ENCODE measurements around the gene PPIC.
A peak's percentile ranks its signal among the peaks of the same experiment; 100 is the strongest.

Gene PPIC

DNA sequence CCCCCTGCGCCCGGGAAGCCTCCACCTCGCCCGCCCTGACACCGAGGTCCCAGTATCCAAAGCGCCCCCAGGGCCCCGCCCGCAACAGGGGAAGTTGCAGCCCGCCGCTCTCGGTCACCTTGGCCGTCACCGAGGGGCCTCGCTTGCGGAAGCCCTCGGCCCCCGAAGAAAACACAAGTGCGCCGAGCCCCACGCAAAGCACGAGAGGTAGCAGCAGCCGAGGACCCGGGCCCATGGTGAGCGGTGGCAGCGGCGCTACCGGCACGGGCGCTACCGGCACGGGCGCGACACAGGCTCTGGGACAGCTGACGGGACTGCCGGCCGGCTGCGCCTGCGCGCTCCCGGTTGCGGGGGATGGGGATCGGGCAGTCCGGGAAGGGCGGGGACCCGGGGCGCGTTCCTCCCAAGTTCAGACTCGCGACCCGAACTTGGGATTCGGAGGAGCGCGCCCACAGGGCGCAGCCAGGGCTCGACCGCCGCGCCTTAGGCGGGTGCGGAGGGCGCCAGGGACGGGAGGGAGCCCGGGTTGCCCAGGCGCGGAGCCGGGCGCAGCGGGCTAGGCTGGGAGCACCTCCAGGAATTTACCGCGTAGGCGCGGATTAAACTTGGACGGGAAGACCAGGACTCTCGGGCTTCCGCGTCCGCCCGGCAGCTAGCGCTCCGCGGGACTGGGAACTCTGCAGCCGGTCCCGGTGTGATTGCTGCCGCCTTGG, at the start of gene PPIC:
TSS of gene PPIC (minus strand) at position 335 of the 713 bp plus-strand sequence. CDS start at position 235, 100 bp downstream.
- peak; percentile 9 for DNase-seq

DNA sequence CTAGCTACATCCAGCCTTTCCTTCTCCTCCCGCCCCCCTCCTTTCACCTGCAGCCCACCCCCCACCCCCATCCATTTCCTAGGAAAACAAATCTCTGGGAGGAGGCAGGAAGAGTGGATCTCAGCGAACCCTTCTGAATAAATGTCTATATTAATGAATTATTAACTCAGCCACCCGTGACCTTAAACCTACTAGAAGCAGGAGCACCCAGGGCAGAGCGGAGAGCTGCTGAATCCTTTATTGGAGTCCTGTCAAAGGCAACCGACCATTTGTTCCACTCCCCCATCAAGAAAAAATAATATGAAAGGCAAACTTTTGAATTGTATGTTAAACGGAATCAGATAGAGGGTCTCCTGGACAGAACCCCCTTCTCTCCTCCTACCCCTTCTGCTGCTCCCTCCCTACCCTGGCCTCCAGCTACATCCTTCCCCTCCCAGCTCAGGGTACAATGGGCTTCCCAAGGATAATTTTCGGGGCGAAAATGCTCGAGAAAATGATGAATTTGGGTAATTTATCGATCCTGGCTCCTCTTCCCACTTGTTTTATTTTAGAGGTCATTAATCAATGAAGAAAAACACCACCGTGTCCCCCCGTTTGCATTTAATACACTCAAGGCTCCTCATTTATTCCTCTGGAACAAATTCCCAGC, 49.2 kb upstream of the PPIC start:
- DNase-seq = no peak

DNA sequence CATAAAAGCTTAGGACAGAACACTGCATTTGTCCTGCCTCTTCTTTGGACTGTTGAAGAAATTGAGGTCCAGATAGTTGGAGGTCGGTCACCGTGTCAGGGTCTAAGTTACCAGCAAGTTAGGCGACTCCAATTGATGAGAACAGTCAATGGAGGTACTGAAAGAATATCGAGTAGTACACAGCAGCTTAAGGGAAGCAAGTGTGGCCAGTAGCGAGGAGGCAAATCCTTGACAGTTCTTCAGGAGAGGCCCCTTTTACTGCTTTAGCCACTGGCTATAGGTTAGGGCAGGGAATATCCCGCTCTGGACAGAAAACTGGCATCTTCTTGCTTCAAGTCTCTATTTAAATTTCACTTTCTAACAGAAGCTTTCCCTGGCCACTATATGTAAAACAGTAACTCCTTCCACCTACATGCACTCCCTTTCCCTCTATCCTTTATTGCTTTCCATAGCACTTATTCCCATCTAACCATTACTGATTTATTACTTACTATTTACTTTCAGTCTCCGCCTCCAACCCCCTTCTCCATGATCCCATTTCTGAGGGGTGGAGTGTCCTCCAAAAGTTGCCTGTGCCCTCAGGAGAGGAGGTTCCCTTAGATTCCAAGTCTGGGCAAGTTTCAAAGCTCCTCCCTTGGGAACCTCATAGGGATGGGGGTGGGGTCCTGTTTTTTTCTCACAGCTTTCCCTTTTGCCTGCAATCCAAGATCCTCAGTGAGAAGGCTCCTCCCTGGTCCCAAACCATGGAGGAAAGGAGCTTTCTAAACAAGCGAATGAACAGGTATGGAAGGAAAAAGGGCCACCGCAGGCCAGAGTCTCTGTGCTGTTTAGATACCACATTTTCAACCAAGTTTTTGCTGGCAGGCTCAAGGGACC, 48.4 kb upstream of the PPIC start:
- DNase-seq = no peak

DNA sequence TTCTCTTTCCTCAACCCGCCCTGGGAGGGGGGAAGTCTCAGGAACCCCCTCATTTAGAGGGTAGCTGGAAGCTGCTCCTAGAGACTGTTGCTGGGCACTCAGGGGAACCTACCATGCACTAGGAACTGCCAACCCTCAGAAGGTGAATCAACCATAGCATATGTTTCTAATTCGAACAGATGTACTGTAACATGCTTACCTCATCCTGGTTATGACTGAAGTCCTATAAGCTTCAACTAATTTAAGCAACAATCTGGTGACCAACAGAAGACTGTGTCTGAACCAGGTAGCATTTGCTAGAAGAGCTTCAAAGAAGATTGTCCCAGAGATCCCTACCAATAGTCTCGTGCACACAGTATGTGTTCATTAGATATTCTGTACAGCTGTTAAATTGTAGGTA, 46.8 kb upstream of the PPIC start:
- no peak for DNase-seq

DNA sequence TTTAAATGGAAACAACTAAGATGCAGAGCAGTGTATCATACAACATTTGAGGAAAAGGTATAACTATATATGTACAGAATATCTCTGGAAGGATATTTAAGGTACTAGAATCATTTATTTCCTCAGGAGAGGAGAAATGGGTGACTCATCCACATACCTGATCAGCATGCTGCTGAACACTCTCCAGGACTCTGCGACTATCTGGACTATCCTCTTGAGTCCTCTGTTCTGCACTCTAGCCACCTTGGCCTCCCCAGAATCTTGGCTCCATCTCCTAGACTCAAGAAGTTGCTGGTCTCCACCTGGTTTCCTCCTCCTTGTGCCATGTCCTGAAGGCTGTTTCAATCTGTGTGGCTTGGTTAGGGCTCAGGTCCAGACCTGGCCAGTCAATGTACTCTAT, 43.7 kb upstream of the PPIC start:
- no peak for DNase-seq

DNA sequence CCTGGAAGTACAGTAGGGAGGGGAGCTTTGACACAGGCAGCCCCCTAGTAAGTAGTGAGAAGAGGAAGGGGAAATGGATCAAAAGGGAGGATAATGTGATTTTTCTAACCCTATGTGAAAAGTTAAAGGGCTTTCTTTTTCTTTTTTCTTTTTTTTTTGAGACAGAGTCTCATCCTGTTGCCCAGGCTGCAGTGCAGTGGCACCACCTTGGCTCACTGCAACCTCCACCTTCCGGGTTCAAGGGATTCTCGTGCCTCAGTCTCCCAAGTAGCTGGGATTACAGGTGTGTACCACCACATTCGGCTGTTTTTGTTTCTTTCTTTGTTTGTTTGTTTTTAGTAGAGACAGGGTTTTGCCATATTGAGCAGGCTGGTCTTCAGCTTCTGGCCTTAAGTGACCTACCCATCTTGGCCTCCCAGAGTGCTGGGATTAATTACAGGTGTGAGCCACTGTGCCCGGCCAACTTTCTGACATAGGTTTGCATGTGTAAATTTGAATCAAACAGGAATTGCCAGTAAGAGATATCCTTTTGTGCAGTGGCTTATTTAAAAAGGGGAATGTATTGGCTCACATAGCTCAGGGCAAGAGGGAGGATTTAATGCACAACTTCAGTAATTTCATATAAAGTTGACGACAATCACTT, 39.1 kb upstream of the PPIC start:
- DNase-seq = no peak

DNA sequence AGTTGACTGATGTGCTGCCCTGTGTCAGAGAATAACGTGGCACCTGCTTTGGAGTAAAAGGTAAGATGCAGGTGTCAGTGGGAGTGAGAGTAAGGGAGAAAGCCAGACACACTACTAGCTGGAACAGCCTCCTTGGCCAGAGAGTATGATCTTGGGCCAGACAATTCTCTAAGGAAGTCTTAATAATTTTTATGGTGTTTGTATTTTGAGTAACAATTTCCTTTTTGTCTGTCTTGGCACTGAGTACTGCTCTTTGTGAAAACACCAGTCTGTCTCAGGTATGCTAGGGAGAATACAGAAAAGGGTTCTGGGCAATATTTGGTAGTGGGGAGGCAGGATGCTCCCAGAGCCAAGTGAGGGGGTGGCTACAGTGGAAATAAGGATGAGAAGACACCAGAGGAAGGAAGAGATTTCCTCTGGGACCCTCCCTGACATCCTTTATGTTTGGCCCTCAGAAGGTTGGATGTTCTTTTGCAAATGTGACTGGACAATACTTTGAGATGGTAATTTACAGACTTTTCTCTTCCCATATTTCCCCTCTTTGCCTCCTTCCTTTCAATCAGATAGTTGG, 31.9 kb upstream of the PPIC start:
- DNase-seq = no peak

DNA sequence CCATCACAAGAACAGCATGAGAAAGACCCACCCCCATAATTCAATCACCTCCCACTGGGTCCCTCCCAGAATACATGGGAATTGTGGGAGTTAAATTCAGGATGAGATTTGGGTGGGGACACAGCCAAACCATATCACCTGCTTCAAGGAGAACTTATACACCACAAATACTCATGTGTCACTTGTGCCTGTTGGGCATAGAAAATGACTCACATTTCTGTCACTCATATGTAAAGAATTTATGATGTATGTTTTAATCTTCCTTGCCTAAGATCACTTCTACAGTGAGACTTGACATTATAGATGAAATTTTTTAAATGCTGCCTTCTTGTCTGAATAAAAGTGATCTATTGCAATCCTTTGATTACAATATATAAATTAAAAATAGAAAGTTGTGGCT, 29.5 kb upstream of the PPIC start:
- no peak for DNase-seq

DNA sequence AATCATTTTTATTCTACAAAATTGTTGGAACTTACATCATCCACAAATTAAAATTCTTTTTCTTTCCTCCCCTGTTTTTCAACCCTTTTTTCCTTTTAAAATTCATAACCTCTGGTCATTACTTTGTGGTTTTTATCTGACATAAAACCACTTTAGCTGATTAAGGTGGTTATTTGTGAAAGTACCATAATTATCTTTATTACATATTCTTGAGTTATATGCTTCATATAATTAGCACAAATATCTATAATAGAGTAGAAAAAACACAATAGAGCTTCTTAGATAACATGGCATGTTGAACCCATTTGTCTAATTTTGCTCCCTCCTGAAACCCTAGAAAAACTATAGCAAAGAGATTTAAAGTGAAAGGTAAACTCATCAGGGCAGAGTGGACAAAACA, 22.9 kb upstream of the PPIC start:
- DNase-seq = no peak

DNA sequence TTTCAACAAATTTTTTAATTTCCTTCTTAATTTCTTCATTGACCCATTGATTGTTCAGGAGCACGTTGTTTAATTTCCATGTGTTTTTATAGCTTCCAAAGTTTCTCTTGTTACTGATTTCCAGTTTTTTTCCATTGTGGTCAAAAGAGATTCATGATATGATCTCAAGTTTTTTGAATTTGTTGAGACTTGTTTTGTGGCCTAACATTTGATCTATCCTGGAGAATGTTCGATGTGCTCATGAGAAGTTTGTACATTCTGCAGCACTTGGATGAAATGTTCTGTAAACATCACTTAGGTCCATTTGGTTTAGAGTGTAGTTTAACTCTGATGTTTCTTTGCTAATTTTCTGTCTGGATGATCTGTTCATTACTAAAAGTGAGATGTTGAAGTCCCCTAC, 14.7 kb upstream of the PPIC start:
- no peak for DNase-seq

DNA sequence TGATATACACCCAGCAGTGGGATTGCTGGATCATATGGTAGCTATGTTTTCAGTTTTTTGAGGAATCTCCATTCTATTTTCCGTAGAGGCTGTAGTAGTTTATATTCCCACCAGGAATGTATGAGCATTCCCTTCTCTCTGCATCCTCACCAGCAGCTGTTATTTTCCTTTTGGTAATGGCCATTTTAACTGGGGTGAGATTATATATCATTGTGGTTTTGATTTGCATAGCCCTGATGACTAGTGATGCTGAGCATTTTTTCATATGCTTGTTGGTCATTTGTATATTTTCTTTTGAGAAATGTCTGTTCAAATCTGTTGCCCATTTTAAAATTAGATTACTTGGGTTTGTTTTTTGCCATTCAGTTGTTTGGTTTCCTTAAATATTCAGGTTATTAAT, 11.2 kb upstream of the PPIC start:
- no peak for DNase-seq

DNA sequence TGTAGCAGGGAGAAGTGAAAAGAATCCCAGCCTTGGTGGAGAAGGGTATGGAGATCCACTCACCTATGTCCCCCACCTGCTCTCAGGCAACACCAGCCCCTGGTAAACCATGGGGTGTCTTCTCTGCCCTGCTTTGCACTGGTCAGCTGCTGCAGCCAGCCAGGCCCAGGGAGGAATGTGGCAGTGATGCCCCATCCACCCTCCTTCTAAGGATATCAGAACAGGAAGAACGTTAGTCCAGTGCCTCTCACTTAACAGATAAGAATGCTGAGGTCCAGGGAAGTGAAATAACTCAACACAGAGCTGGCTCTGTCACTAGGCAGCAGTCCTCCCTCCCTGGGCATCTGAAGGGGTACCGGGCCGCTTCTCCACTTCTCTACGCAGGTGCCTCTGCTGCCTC, 9.7 kb upstream of the PPIC start:
- no peak for DNase-seq

DNA sequence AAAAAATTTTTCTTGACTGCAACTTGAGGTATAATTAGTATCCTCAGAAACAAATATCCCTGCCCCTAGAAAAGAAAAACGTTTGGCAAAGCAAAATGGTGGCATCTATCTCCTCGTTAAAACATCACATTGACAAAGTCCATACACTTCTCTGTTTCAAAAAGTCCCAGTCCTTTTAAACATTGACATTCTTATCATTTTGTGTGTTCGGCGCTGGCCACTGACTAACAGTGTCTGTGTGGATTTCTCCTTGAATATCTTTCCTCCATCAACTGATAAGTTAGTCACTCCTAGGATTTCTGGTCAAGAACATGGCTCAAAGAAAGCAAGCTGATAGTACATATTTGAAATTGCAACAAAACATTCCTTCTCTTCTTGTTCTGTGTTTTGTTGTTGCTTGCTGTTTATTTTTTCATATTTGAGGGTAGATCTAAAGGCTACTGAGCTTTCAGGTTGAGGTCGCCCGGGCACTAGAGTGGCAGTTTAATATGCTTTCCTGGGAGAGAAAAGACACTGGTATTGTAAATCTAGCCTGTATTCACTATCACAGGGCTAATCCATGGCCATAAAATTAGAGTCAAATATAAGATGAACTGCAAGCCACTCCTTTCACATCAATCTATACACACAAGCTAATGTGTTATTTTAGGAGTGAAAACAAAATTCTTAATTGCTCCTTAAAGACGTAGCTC, 8.5 kb upstream of the PPIC start:
- no peak for DNase-seq

DNA sequence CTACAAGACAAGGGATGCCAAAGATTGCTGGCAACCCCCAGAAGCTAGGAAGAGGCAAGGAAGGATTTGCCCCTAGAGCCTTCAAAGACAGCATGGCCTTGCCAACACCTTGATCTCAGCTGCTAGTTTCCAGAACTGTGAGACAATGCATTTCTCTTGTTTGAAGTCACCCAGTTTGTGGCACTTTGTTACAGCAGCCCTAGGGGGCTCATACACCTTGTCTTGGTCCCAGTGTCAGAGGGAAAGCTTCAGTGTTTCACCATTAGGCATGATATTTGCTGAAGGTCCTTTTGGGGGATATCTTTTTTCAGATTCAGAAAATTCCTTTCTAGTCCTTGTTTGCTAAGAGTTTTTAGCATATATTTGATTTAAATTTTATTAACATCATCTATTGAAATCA, 3.1 kb upstream of the PPIC start:
- DNase-seq = no peak

DNA sequence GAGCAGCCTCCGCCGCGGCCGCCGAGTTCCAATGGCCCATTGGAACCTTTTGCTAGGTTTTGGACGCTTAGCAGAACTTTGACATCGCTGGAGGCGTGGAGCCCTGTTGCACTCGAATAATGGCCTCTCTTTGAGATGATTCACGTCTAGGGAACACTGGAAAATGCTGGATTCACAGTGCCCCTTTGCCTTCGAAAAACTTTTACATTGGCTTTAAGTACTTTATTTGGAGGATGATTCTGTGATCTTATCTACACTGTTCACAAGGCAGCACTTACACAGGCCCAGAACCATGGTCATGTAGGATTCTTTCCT, 536 bp upstream of the PPIC start:
- no peak for DNase-seq

DNA sequence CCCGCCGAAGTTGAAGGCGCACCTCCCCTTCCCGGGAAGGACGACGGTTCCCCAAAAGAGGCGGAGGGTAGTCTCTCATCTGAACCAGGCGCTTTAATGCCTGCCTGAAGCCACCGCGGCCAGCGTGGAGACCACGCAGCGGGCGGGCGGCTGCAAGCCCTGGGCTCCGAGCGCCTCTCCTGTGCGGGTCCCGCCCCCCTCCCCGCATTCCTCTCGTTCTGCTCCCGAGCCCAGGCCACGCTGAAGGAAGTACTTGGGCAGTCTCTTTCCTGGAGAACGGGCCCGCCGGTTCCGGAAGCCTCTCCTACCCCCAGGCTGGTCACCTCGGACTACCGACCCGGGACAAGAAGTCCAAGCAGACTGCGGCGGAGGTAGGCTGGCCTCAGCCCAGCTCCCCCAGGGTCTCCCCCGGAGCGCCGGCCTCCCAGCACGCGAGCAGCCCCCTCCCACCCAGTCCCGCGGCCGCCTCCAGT, 571 bp downstream of the PPIC start:
- no peak for DNase-seq

DNA sequence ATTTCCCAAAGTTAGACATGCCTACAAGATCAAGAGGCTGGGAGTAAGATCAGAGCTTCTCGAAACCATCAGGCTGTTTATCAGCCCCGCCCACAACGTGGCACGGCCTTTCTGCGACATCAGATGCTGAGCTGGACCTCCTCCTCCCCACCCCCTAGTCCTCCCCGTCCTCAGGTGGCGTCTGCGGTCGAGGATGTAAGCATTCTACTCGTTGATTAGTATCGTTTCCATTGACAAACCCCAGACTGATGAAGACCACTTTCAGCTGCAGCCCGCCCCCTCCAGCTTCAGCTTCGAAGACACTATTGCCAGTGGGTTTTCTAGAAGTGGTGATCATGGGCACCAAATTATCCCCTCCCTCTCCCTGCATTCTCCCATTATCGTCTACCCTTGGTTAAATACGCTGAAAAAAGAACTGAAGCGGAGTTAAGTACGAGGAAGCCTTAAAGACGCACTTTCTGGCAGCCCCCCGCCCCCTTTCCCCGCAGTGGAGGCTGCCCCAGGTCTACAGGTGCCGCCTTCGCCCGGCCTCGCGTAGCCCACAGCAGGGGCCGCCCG, 1.1 kb downstream of the PPIC start:
- peak; percentile 17 for DNase-seq

DNA sequence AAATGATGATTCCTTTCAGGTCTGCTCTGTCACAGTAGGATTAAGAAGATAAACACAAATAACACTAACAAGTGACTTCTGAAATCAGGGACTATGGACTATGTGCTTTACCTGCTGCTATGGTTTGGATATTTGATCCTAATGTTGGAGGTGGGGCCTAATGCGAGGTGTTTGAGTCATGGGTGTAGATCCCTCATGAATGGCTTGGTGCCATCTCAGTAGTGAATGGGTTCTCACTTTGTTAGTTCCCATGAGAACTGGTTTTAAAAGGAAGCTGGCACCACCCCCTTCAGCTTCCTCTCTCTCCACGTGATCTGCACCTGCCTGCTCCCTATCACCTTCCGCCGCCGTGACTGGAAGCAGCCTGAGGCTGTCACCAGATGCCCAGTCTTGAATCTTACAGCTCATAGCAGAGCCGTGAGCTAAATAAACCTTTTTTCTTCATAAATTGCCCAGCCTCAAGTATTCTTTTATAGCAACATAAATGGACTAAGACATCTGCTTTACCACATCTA, 3.3 kb downstream of the PPIC start:
- DNase-seq = no peak

DNA sequence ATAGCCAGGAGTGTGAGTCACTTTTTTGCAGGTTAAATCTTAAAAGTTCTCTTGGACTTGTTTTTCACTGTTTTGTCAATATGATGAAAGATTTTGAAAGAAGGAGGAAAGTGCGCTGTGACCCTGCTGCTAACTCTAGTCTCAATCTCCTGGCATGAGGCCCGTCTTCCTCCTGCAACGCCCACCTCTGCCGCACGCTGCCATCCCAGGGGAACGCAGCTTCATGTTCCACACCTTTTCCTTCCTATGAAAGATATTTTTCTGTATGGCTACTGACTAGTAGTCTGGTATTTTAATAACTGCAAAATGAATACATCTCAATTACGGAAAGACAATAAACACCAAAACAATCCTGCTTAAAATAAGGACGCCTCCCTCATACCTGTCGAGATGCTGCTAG, 8.3 kb downstream of the PPIC start:
- DNase-seq = no peak

DNA sequence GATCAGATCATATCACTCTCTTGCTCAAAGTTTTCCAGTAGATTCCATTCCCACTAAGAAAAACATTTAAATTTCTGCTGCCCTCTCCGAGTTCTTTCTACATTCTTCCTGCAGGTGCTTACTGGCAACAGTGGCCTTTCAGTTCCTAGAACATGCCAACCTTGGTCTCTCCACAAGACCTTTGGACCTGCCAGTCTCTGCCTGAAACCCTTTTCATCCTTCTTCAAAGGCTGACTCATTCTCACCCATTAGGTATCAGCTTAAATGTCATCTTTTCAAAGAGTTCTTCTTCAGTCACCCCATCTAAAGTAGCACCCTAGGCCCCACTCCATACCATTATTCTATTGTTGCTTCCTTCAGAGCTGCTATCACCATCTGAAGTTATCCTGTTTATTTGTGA, 21.8 kb downstream of the PPIC start:
- DNase-seq = no peak

DNA sequence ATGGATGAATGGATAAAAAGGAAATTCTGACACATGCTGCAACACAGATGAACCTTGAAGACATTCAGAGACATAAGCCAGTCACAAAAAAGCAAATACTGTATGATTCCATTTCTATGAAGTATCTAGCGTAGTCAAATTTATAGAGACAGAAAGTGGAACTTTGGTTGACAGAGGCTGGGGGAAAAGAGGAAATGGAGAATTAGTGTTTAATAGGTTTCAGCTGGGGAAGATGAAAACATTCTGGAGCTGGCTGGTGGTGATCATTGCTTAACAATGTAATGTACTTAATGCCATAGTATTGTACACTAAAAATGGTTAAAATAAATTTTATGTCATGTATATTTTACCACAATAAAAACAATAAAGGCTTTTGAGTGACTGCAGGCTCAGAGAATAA, 24.2 kb downstream of the PPIC start:
- no peak for DNase-seq

DNA sequence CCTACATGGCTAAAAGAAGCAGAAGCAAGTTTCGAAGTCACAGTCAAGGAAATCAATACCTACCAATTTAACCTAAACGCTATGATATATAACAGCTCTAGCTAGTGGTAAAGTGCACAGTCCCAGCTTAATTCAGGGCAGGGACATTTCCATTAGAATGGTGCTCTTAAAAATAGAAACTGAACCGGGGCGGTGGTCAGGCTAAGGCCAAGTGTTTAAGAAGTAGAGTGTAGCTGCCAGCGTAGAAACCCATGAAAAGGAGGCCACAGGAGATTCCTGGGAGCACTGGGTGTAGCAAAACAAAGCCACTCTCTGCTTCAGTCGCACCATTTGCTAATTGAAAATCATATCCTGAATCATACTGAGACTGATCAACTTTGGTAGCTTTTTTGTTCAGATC, 28.8 kb downstream of the PPIC start:
- DNase-seq = no peak
